GM23248 (cell line): ENCODE results near the gene CDK15.

Experiments used
- EZH2 ChIP-seq: fragments of 200-600 bp; sonication (generic); IDR thresholded peaks from 2 replicates; pipeline ENCODE4 v1.6.1; 2018; ENCODE audit warnings: antibody characterized with exemption, mild to moderate bottlenecking; ENCODE audit not compliant: insufficient read depth, poor library complexity, severe bottlenecking
- EZH2phosphoT487 ChIP-seq: fragments of 200-600 bp; sonication (generic); IDR thresholded peaks from 2 replicates; pipeline ENCODE4 v1.6.1; 2018; ENCODE audit warnings: antibody characterized with exemption, moderate library complexity, mild to moderate bottlenecking, low read depth; ENCODE audit not compliant: insufficient read depth

- no peak for TF ChIP-seq EZH2phosphoT487
- no peak for TF ChIP-seq EZH2
These were observed 65.1 kb downstream of the CDK15 start for GRCh38 chr2:201871471-201871870.
